ENCODE data around the gene KRT27.

- TF ChIP-seq EZH2 (IDR thresholded peaks at IDR 0.05; ENCODE audit: borderline replicate concordance, low read depth, low read length, severe bottlenecking) (no peak), POLR2A (IDR thresholded peaks at IDR 0.05; ENCODE audit: low read depth, low read length) (no peak), CTCF (IDR thresholded peaks at IDR 0.05; ENCODE audit: extremely low read depth in 1 of 2, insufficient read depth in 1 of 2, low read depth in 1 of 2, low read length in 2 of 2) (no peak), JUN (IDR thresholded peaks at IDR 0.05; ENCODE audit: borderline replicate concordance, insufficient read depth, insufficient read length, low read depth) (no peak), MAX (IDR thresholded peaks at IDR 0.05; ENCODE audit: insufficient read depth, insufficient read length) (no peak)
Observed at GRCh38 chr17:40795019-40795667, 12.8 kb upstream of the KRT27 start.
